Kasumi-1 (cell line): ENCODE data around the gene ERGIC1.

ENCODE experiments used
- DNase-seq, 2 experiments: peaks; one replicate each; lab custom pipeline; 2025; lab: John Stamatoyannopoulos, UW

ERGIC1 gene

GRCh38 chr5:172950176-172950965 lies 116.3 kb downstream of the ERGIC1 start:
- no peak for DNase-seq

- no peak for DNase-seq
Observed at GRCh38 chr5:172951371-172952033, 117.5 kb downstream of the ERGIC1 start.

GRCh38 chr5:172952034-172952511 lies 118.0 kb downstream of the ERGIC1 start:
- no peak for DNase-seq

GRCh38 chr5:172953776-172954675 lies 120.0 kb downstream of the ERGIC1 start:
- no peak for DNase-seq

GRCh38 chr5:172954751-172955159 lies 120.7 kb downstream of the ERGIC1 start:
- no peak for DNase-seq

GRCh38 chr5:172956228-172956627 lies 122.2 kb downstream of the ERGIC1 start:
- DNase-seq, result no peak

- peak; percentile 50 to 59 for DNase-seq
Observed at GRCh38 chr5:172956936-172957335, 122.9 kb downstream of the ERGIC1 start.

GRCh38 chr5:172957458-172957857 lies 123.4 kb downstream of the ERGIC1 start:
- DNase-seq, result no peak

GRCh38 chr5:172958331-172959046 lies 124.4 kb downstream of the ERGIC1 start:
- peak; percentile 51 to 57 for DNase-seq

GRCh38 chr5:172959824-172960799 lies 126.1 kb downstream of the ERGIC1 start:
- DNase-seq, result no peak

- no peak for DNase-seq
Observed at GRCh38 chr5:172969921-172970320, 135.9 kb downstream of the ERGIC1 start.

- no peak for DNase-seq
Observed at GRCh38 chr5:172971482-172971881, 137.4 kb downstream of the ERGIC1 start.

GRCh38 chr5:172972552-172972951 lies 138.5 kb downstream of the ERGIC1 start:
- DNase-seq, result no peak

GRCh38 chr5:172973127-172973916 lies 139.3 kb downstream of the ERGIC1 start:
- DNase-seq, result no peak

GRCh38 chr5:172973931-172974330 lies 139.9 kb downstream of the ERGIC1 start:
- no peak for DNase-seq

- DNase-seq, result no peak
Observed at GRCh38 chr5:172975289-172975688, 141.2 kb downstream of the ERGIC1 start.

- DNase-seq, result no peak
Observed at GRCh38 chr5:172979778-172980177, 145.7 kb downstream of the ERGIC1 start.

GRCh38 chr5:172981931-172982330 lies 147.9 kb downstream of the ERGIC1 start:
- no peak for DNase-seq

- peak; percentile 91 for DNase-seq
Observed at GRCh38 chr5:172983542-172984243, 149.6 kb downstream of the ERGIC1 start, which contains the start of gene ATP6V0E1. ATP6V0E1 (plus strand) TSS chr5:172983771; CDS start chr5:172983861, 90 bp downstream.
